ENCODE results near the gene RSKR. TPM values are rescaled to one million over a fixed set of nuclear protein-coding genes. Genes with fewer than 3 reads are reported as not detected.
A peak's percentile ranks its signal among the peaks of the same experiment; 100 is the strongest.
"Not testable (repeated sequence)": the region's sequence is repeated elsewhere in the genome, so short reads cannot be mapped to it uniquely, and the experiment has no call there.

RSKR gene
- total and polyA plus RNA-seq, 8 donors: 8.4 to 31.6 (median 23.6) TPM

DNA sequence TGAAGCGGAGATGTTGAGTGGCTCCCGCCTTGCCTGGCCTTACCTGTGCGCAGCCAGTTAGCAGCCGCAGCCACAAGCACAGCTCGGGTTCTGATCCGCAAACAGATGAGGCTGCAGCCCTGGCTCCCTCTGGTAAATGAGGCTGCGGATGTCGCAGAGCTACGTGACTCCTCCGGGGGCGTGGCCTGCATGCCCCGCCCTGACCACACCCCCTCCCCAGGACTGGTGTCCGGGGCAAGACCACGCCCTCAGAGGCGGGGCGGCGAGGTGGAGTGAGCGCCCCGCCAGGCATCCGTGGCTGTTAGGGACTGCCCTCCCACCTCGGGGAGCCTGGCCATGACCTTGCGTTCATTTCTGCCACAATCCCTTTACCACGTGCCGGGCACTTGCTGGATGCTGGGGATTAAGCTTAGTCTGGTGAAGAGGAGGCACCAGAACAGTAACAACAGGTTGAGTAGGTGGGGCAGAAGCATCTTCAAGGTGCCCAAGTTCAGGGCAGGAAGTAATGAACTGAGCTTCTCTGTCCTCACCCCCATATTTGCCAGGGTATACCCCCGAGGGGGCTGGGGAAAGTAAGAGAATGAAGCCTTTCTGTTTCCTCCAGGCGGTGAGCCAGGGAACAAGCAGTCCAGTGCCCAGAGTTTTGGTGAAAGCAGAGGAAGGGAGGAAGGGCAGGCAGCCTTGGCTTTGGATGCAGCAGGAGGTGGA lies 37.1 kb downstream of the RSKR start, which contains the start of gene ALDOC:
Gene ALDOC, minus strand, starts transcription at position 138 of the 708 bp plus-strand sequence. CDS start 1,363 bp downstream, outside the sequence.
- H3K9me3 ChIP-seq: no peaks in the 10 kb centered on the region
- H3K27ac ChIP-seq: peak within 1 kb of the TSS in 1 of 2 donors; percentile 60
- intact Hi-C loops (cut with DNase I): no loop called here
- no peaks in the 10 kb centered on the region for H3K27me3 ChIP-seq
- TF ChIP-seq, protein P1, sequence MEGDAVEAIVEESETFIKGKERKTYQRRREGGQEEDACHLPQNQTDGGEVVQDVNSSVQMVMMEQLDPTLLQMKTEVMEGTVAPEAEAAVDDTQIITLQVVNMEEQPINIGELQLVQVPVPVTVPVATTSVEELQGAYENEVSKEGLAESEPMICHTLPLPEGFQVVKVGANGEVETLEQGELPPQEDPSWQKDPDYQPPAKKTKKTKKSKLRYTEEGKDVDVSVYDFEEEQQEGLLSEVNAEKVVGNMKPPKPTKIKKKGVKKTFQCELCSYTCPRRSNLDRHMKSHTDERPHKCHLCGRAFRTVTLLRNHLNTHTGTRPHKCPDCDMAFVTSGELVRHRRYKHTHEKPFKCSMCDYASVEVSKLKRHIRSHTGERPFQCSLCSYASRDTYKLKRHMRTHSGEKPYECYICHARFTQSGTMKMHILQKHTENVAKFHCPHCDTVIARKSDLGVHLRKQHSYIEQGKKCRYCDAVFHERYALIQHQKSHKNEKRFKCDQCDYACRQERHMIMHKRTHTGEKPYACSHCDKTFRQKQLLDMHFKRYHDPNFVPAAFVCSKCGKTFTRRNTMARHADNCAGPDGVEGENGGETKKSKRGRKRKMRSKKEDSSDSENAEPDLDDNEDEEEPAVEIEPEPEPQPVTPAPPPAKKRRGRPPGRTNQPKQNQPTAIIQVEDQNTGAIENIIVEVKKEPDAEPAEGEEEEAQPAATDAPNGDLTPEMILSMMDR (IDR thresholded peaks at IDR 0.05): no peak
- peak within 1 kb of the TSS in 1 of 2 donors; percentile 31 for H3K4me3 ChIP-seq
- ATAC-seq (peak; percentile 99), DNase-seq (peak; percentile 86 to 100 (median 97))
- peaks cover 2 to 20% of the 10 kb centered on the region in 2 donors for H3K4me1 ChIP-seq
- peaks cover 0 to 22% of the 10 kb centered on the region in 2 donors for H3K36me3 ChIP-seq

DNA sequence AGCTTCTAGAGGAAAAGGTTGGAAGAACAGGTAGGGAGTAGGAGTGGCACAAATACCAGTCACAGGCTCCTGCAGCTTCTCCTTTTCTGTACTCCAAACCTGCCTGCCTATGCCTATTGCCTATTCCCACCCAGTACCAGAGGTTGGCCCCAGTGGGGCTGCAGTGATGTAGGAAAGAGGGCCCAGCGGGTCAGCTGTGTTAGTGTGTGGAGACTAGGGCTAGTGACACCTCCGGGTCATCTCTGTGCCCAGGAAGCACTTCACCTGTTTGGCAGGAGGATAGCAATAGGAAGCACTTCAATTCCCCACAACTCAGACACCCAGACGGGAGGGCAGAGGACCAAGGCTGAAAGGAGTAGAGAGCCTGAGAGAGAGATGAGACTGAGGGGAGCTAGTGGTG lies 38.0 kb downstream of the RSKR start:
- H3K27ac ChIP-seq; H3K27me3 ChIP-seq; DNase-seq; intact Hi-C loops (cut with DNase I); ATAC-seq; H3K4me3 ChIP-seq; H3K9me3 ChIP-seq: not testable (repeated sequence)
- peaks cover 0 to 19% of the 10 kb centered on the region in 2 donors for H3K36me3 ChIP-seq
- peaks cover 3 to 23% of the 10 kb centered on the region in 2 donors for H3K4me1 ChIP-seq

DNA sequence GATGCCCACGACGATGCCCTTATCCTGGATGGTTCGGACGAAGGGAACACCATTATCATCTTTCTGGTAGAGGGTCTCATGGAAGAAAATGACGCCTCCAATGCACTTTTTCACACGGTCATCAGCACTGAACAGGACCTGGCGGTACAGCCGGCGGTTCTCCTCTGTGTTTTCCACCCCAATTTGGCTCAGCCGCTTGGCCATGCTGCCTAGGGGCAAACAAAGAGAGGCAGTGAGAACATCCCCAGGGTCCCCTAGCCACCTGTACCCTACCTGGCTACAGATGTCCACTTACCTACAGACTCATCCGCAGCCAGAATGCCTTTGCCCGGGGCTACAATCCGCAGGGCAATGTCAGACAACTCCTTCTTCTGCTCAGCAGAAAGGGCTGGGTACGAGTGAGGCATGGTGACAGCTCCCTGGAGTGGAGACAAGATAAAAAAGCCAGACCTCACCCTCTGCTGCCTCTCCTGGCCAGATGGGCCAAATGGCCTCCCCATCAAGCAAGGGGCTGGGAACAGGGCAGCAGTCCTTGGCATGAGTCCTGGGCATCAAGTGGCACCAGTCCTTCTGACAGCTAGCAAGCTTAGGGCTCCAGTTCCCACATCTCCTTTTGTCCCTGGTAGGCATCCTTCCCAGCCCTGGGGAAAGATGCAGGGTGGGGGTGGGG lies 38.7 kb downstream of the RSKR start:
- H3K27me3 ChIP-seq: no peaks in the 10 kb centered on the region
- DNase-seq (no peak), ATAC-seq (no peak)
- no peaks in the 10 kb centered on the region for H3K9me3 ChIP-seq
- no peak overlapping the region for H3K27ac ChIP-seq
- TF ChIP-seq, protein P1 (IDR thresholded peaks at IDR 0.05): no peak
- H3K4me1 ChIP-seq: peaks cover 5 to 29% of the 10 kb centered on the region in 2 donors
- intact Hi-C loops (cut with DNase I): no loop called here
- H3K4me3 ChIP-seq: no peak overlapping the region
- H3K36me3 ChIP-seq: peaks cover 0 to 19% of the 10 kb centered on the region in 2 donors

DNA sequence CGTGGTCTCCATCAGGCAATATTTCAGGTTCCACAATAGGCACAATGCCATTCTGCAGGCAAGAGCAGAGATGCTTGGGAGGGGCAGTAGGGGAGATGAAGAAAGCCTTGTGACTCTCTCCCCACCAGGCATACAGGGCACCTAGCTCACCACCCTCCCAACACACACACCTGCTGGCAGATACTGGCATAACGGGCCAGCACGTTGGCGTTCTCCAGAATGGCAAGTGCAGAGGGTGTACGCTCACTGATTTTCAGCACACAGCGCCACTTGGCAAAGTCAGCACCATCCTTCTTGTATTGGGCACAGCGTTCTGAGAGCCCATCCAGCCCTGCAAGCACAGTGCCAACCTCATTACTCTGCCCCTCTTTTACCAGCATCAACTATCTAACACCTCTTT lies 39.5 kb downstream of the RSKR start:
- Histone ChIP-seq H3K9me3 (no peaks in the 10 kb centered on the region), H3K27ac (no peak overlapping the region), H3K36me3 (peaks cover 0 to 12% of the 10 kb centered on the region in 2 donors), H3K4me1 (peaks cover 7 to 37% of the 10 kb centered on the region in 2 donors), H3K4me3 (no peak overlapping the region), H3K27me3 (no peaks in the 10 kb centered on the region)
- DNase-seq: no peak
- no peak for ATAC-seq
- intact Hi-C loops (cut with DNase I): no loop called here
- TF ChIP-seq, protein P1 (IDR thresholded peaks at IDR 0.05): no peak

DNA sequence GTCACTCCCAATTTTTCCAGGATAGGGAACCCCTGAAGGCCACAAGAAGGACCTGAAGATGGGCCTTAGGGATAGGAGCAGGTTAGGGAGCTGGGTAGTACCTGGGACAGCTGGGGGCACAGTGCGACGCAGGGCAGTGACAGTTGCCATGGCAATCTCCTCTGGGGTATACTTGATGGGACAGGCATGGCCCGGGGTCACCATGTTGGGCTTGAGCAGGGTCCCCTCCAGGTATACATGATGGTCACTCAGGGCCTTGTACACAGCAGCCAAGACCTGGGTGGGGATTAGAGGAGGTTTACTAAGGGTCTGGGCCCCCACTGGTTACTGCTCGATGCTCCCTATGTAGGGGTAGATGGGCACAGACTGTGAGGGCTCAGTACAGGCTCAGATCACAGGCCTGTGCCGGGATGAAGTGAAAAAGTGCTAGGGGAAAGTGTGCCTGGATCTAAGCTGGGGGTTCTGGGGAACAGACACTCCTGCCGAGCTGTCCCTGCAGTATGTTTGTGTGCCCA lies 40.0 kb downstream of the RSKR start:
- Histone ChIP-seq H3K9me3 (no peaks in the 10 kb centered on the region), H3K27ac (no peak overlapping the region), H3K4me3 (no peak overlapping the region), H3K27me3 (no peaks in the 10 kb centered on the region), H3K4me1 (peaks cover 7 to 40% of the 10 kb centered on the region in 2 donors), H3K36me3 (peaks cover 0 to 9% of the 10 kb centered on the region in 2 donors)
- TF ChIP-seq, protein P1 (IDR thresholded peaks at IDR 0.05): no peak
- intact Hi-C loops (cut with DNase I): no loop called here
- DNase-seq: no peak
- no peak for ATAC-seq
